AG09309 (cell line): ENCODE data around the gene GRID1.

Source experiments
- DNase-seq: peaks from one replicate; pipeline ENCODE4 v3.0.0-alpha.2; 2010; ENCODE audit warnings: low read depth
- H3K4me3 ChIP-seq: 2 replicates; pipeline ENCODE4 v1.5.1; 2011; ENCODE audit warnings: mild to moderate bottlenecking, low read depth, low read length, moderate library complexity; ENCODE audit not compliant: control insufficient read depth
- TF ChIP-seq, protein P1 (sequence below): IDR thresholded peaks from 2 replicates; pipeline ENCODE4 v1.5.1; 2011; ENCODE audit warnings: mild to moderate bottlenecking, low read depth, low read length, inconsistent platforms; ENCODE audit not compliant: insufficient read depth, control insufficient read depth; ENCODE audit errors: missing control alignments

The GRID1 gene

GRCh38 chr10:85643845-85644525 is 722.6 kb downstream of the GRID1 start:
- TF ChIP-seq, protein P1, sequence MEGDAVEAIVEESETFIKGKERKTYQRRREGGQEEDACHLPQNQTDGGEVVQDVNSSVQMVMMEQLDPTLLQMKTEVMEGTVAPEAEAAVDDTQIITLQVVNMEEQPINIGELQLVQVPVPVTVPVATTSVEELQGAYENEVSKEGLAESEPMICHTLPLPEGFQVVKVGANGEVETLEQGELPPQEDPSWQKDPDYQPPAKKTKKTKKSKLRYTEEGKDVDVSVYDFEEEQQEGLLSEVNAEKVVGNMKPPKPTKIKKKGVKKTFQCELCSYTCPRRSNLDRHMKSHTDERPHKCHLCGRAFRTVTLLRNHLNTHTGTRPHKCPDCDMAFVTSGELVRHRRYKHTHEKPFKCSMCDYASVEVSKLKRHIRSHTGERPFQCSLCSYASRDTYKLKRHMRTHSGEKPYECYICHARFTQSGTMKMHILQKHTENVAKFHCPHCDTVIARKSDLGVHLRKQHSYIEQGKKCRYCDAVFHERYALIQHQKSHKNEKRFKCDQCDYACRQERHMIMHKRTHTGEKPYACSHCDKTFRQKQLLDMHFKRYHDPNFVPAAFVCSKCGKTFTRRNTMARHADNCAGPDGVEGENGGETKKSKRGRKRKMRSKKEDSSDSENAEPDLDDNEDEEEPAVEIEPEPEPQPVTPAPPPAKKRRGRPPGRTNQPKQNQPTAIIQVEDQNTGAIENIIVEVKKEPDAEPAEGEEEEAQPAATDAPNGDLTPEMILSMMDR, result no peak
- DNase-seq, result no peak
- no peak overlapping the region for H3K4me3 ChIP-seq

DNA sequence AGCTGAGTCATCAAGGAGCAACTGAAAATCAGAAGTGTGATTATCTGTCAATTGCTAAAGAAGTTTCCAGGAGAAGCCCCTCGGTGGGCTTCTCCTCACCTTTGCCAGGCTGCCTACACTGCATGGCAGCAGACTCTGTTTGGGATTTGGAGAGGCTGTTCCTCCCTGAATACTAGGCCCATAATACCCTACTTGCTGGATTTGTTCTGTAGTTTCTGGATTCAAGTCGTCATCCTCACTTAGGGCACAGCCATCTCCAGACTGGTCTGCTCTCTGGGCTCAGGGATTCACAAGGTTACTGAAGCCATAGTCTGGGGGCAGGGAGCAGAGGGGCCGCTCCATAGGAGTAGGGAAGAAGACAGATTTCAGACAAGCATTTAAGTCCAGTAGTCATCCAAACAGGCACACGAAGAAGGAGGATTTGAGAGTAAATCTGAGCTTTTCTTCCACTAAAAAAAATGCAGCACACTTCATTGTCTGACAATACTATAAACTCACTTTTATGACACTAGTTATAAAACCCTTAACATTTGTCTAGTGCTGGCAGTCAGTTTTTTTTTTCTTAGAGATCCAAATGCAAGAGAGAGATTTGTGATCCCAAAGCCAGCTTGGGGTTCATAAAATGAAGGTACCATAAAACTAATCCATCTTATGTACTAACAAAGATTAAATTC is 723.3 kb downstream of the GRID1 start:
- no peak overlapping the region for H3K4me3 ChIP-seq
- DNase-seq, result no peak
- TF ChIP-seq, protein P1, result no peak

DNA sequence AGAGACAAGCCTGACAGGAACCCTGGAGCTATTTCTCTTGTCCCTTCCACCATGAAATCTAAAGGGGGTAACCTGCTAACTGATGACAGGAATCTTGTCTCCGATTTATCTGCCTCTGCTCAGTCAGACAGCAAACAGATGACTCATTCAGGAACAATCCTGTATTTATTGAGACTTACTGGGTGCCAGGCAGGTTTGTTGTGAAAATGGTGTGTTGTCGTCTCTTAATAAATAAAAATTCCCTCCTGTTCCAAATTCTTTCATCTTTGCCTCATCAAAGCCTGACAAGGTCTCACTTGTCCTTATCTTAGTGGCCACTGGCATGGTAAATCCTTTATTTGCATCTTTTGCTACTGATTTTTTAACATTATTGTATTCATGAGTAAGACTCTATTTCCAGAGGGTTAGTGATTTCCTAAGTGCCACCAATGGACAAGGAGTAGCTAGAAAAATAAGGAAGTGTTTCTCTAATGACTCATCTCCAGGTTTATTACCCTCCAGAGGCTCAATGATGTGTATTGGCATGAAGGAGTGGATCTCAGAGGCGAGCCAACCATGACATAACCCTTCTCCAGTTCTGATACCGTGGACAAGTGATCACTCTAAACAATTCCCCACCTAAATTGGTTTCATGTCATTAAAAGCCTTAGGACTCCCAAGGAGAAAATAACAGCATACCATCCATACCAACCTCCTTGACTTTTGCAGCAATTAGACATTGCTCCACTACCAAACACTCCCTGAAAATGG is 724.0 kb downstream of the GRID1 start:
- TF ChIP-seq, protein P1, result no peak
- DNase-seq, result peak; percentile 2
- H3K4me3 ChIP-seq, result no peak overlapping the region

- DNase-seq, result peak; percentile 0
- TF ChIP-seq, protein P1, result no peak
- no peak overlapping the region for H3K4me3 ChIP-seq
Observed at GRCh38 chr10:85642082-85642420, 724.5 kb downstream of the GRID1 start.

DNA sequence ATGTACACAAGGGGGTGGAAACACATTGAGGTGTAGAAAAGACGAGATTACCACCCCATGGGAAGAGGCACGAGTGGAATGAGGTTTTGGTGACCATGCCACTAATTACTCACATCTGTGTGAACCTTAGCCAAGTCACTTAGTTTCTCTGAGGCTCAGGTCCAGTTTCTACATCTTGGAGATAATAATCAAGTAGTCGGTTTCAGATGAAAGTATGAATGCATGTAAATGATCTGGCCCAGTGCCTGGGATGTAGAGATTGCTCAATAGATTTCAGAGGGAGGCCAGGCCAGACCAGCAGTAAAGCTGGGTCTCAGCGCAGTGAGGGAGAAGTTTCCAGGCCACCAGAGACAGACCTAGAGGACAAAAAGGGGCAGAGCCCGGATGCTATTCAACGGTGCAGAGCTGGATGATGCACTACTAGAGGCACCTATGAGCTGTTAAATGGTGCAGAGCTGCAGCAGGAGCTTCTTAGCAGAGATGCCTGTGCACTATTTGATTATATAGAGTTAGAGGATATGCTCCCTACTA is 725.1 kb downstream of the GRID1 start:
- TF ChIP-seq, protein P1, result no peak
- no peak overlapping the region for H3K4me3 ChIP-seq
- no peak for DNase-seq

- DNase-seq, result no peak
- no peak overlapping the region for H3K4me3 ChIP-seq
- TF ChIP-seq, protein P1, result no peak
Observed at GRCh38 chr10:85638797-85639196, 727.8 kb downstream of the GRID1 start.
